Stimulated activated CD4-positive, alpha-beta T cell treated with anti-CD3 and anti-CD28 coated beads, TNF-alpha, amount 100 ng/mL, for 24 hours (primary cell): Measurements from ENCODE around the gene C1orf174.
"Not testable (repeated sequence)": the region's sequence is repeated elsewhere in the genome, so short reads cannot be mapped to it uniquely, and the experiment has no call there.

ENCODE experiments used
- DNase-seq, 3 experiments: peaks; one replicate each; pipeline ENCODE4 v3.0.0-alpha.2; 2020; ENCODE audit warnings: low read depth in 3 of 3

Gene C1orf174

DNA sequence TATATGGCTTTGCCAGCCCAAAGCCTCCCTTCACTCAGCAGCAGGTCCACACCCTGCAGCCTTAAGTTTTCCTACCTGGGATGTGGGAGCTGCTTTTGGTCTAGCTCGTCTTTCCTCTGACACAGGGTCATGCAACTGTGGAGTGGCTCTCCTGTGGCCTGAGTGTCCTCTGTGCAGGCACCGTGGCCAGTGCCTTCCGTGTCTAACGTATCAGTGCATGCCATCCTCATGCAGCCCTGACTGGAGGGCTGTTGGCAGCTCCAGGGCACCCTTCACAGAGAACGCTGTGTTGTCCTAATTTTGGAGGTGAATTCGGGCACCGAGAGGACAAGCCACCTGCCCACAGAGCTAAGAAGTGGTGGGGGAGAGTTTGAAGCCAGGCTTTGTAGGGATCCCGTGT lies 25.7 kb upstream of the C1orf174 start:
- no peak for DNase-seq

DNA sequence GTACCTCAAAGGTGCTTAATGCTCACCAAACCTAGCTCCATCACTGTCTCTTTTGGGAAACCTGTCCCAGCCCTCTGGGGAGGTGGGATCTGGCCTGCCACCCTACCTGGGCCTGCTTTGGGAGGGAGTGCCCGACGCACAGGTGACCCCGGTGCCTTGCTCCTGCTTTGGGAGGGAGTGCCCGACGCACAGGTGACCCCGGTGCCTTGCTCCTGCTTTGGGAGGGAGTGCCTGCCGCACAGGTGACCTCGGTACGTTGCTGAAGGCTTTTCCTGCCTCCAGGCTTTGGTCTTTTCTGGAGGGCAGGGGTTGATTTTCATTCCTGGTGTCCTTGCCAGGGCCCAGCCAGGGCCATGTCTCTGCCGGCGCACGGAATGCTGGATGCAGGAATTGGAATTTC lies 25.2 kb upstream of the C1orf174 start:
- DNase-seq = no peak

DNA sequence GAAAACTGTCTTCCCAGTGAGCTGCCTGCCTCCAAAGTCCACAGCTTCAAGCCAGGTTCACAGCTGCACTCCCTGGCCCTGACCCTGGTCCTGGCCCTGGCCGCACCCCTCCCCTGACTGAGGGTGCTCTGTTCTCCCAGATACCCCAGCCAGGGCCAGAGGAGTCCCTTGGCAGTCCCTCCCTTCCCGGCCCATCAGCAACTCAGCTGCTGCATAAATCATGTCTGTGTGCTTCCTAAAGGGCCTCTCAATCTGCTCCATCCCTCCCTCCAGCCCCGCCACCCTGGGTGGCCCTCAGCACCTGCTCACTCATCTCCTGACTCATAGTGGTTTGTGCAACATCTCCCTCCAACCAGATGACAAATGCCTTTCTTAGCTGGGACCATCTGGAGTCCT lies 24.8 kb upstream of the C1orf174 start:
- no peak for DNase-seq

GRCh38 chr1:3924186-3924824 lies 24.2 kb upstream of the C1orf174 start:
- DNase-seq = no peak

DNA sequence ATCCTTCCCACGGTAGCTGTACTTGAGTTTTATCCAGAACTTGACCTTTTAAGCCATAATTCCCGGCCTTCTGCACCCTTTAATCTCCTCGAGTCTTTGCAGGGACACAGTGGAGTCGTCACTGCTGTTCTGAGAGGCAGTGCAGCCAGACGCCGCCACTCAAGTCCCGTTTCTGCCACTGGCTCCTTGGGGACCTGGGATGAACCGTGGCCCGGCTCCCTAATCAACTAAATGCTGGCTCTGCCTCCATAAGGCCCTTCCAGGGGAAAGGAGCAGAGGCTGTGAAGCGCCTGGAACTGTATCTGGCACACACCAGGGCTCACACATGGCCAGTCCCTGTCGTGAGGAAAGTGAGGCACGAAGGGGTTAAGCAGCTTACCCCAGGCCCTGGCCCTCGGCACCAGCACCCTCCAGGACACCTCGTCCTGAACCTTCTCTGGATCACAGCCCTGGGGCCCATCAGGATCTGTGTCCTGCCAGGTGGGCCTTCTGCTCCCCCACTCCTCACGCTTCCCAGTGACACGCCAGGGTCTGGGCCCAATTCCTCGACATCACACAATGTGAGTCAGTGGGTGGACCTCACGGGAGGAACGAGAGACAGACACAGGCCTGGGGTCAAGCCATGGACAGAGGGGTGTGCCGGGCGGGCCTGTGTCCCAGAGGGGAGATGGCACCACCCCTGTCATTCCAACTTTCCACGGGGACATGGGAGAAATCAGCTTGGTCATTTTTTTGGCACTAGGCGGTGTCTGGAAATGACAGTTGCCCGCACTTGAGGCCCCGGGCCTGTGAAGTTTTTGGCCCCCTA lies 23.5 kb upstream of the C1orf174 start:
- DNase-seq = no peak

GRCh38 chr1:3922851-3923250 lies 22.8 kb upstream of the C1orf174 start:
- no peak for DNase-seq

DNA sequence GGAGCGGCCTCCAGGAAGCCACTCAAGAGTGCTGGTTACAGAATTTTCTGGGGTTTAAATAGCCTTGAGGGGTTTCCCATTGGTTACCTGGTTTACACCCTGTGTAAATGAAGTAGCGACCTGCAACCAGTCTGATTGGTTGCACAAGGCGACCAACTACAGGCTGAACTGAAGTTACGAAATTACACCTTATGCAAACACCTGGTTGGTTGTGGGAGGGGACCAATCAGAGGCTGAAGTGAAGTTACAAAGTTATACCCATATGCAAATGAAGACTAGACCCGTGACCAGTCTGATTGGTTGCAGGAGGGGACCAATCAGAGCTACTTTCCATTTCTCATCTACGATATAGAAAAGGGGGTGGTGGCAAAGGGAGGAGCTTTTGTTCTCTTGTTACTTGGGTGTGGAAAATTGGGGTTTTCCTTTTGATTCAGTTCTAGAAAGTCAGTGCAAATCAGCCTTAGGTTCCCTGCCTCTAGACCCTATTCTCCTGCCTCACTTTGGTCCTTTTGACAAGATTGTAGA lies 22.2 kb upstream of the C1orf174 start:
- DNase-seq = no peak

DNA sequence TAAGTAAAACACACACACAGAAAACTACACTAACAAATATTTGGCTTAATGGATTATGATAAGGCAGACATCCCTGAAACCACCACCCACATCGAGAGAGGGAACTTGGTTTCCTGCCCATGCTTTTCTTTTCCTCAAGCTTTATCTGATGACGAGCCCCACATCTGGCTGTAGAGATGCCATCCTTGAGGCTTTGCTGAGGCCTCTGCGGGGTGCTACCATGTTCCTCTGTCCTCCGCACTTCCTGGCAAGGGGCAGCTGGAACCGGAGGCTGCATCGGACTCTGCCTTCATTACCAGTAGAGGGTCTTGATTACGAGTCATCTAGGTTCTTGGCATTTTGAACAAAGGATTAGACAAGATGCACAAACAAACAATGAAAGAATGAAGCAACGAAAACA lies 21.7 kb upstream of the C1orf174 start:
- DNase-seq = no peak

DNA sequence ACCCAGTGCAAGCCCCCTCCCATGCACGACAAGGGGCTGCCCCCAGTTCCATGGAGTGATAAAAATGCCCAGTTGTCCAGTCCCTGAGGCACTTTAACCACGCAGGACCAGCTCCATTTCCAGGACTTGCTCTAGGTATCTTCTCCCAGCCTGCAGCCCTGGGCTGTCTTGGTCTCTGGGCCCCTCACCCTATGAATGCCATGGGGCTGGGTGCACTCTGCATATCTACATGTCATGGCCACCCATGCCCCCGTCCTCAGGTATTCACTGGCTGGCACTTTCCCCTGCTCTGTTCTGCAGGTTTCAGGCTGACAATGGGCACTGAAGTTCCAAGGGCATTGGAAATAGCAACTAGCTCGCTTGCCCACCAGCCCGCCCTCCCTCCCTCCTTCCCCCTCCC lies 19.6 kb upstream of the C1orf174 start:
- DNase-seq = no peak

GRCh38 chr1:3918966-3919611 lies 19.0 kb upstream of the C1orf174 start:
- no peak for DNase-seq

DNA sequence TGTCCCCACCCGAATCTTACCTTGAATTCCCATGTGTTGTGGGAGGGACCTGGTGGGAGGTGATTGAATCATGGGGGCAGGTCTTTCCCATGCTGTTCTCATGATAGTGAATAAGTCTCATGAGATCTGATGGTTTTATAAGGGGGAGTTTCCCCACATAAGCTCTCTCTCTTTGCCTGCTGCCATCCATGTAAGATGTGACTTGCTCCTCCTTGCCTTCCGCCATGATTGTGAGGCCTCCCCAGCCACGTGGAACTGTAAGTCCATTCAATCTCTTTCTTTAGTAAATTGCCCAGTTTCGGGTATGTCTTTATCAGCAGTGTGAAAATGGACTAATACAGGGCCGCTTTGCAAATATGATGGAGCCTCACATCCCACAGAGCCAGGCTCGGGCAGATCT lies 18.3 kb upstream of the C1orf174 start:
- DNase-seq = not testable (repeated sequence)

DNA sequence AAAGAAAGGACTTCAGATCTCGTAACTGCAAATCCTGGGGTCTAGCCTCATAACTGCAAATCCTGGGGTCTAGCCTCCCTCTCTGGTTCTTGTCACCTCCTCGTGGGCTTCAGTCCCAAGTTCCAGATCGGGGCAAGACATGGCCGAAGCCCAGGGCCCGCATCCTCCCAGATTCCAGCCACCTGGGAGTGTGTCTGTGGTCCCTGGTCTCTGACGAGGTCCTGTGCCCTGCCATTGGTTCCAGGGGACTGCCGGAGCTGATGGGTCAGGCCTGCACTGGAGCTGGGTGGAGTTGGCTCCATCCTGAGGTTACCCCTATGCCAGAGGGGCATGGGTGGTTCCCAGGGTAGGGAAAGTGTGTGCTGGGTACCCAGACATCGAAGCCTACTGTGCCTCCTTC lies 17.7 kb upstream of the C1orf174 start:
- DNase-seq = no peak

DNA sequence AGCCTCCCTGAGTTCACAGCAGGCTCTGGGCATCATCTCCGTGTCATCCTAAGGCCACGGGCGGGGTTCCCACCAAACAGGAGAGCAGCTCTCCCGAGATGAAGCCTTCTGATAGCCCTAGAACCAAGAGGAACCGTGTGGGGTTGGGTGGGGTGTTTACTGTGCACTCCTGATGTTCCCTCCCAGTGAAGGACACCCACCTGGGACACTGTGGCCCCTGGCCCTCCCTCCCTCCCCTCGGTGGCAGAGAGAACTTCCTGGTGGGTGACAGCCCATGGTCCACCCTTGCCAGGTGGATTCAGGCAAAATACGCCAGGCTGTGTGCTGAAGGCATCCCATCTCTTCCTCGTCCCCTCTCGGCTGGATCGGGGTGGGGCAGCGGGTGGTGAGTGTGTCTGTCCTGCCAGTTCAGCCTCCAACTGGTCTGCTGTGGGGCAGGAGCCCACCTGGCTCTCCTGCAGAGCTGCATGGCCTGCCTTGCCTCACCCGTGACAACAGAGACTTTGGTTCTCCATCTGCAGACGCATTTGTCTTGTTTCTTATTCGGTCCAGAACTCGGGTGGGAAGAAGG lies 15.6 kb upstream of the C1orf174 start:
- DNase-seq = no peak

GRCh38 chr1:3914911-3915310 lies 14.8 kb upstream of the C1orf174 start:
- DNase-seq = no peak

DNA sequence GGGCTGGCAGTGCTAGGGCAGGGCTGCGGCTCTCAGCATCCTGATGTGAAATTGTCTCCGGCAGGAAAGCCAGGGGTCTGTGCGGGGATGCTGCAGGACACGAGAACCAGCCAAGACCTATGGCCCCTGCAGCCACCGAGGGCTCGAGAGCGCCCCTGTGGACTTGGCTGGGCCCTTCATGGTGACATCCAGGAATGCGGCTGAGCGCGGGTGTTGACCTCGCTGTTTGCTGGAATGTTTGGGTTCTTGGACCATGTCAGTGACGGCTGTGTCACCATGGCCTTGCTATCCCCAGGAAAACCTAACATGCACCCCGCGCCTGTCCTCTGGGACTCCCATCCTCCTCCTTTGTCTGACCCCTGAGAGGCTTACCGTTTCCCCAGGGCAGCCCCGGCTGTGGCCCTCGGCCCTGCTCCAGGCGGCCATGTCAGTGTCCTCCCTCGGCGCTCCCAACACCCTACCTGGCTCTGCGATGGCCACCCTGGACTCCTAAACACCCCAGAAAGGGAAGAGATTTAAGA lies 14.3 kb upstream of the C1orf174 start:
- DNase-seq = no peak

- no peak for DNase-seq
These were observed 13.0 kb upstream of the C1orf174 start for GRCh38 chr1:3912809-3913685.

DNA sequence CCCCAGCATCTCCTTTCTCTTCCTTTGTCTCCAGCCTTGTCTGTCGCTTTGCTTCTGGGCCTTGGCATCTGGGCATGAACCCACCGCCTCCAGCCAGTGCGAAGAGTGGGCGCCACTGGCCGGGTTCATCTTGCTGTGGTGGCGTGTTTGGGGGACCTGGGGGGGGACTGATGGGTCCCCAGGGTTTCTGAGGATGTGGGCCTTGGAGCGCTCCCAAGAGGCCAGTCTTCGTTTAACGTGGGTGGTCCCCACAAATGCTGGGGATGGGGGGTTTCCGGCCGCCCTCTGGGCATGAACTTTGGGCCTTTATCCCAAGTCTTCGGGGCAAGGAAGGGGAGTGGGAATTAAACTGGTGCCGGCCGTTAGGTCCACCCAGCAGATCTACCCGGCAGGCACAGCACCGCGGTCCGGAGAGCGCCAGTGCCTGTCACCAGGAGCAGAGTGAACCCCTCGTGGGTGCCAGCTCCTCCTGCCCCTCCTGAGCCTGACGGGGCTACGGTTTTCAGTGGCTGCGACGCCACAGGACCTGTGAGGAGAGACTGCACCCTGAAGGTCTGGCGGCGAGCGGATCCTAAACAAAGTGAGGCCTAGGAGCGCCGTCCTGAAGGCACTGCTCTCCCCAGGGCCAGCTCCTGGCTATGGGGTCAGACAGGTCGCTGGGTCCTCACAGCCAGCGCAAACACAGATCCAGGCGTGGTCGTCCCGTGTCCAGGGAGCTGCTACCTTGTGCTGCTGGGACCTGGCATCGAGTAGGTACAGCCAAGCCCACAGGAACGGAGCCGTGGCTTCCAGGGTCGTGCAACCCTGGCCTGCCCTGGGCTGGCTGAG lies 12.1 kb upstream of the C1orf174 start:
- no peak for DNase-seq

DNA sequence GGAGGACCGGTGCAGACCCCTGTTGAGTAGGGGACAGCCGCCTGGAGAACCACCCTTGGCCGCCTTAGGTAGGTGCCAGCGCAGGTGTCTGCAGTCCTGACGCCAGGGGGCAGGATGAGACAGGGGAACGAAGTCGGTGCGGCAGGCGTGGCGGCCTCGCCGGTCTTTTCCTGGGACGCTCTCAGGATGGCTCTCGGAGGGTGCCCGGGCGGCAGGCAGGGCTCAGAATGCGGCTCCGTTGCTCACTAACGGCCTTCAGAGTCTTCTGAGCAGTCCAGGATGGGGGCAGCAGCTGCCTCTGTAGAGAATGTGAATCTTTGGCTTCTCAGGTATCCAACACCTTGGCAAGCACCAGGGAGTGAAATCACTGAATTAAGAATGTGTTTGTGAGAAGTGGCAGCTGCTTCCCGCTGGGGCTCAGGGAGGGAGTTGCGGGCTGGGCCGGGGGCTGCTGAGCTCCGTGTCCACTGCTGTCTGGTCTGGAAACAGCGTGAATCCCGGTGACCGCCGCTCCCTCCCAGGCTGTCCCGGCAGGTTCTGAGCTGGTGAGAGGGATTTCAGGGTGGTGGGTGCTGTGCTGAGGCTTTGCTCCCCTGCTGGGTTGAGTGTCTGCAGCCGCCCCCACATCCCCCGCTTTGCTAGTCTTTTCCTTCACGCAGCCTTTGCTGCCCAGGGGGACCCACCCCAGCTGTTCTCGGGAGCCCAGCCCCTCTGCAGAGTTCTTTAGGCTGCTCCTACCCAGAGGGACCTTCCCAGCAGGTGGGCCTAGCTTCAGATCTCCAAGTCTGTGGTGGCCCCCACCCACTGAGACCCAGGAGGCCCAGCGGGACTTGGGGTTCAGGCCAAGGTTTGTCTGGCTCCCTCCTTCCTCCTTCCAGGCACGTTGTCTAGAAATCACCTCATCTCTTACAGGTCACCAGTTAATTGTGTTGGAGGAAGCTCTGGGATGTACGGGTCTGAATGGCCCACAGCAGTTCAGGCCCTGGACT lies 11.1 kb upstream of the C1orf174 start:
- DNase-seq = peak; percentile 60 to 76 (median 67)
